ENCODE measurements around the gene HFE.
A peak's percentile ranks its signal among the peaks of the same experiment; 100 is the strongest.
"Not testable (repeated sequence)": the region's sequence is repeated elsewhere in the genome, so short reads cannot be mapped to it uniquely, and the experiment has no call there.

Gene HFE

GRCh38 chr6:26087284-26088115 is at the start of gene HFE:
TSS of gene HFE (plus strand) at chr6:26087429. CDS start at chr6:26087441, 12 bp downstream.
- Histone ChIP-seq H3K36me3 (no peaks in the 10 kb centered on the region), H3K27me3 (no peaks in the 10 kb centered on the region), H4K20me1 (no peaks in the 10 kb centered on the region), H3K27ac (peak within 1 kb of the TSS; percentile 44 to 85 (median 73); a peak in 20 of 22 replicates), H3K4me1 (peaks cover 21 to 46% (median 31%) of the 10 kb centered on the region in 10 experiments), H3K4me3 (peak within 1 kb of the TSS; percentile 63 to 80 (median 71)), H3K4me2 (peak within 1 kb of the TSS; percentile 72 to 92 (median 89)), H3K9me3 (replicated peaks in 1 of 11) (peaks cover 8 to 24% (median 17%) of the 10 kb centered on the region in 11 experiments), H3K9ac (peak within 1 kb of the TSS; percentile 68 to 84 (median 81))
- TF ChIP-seq Cebpa-rat (IDR thresholded peaks at IDR 0.05): no peak

- peaks cover 42 to 63% (median 59%) of the 10 kb centered on the region in 11 experiments for H3K27me3 ChIP-seq
- TF ChIP-seq Cebpa-rat (IDR thresholded peaks at IDR 0.05): no peak
- peak overlapping the region in 2 of 10 experiments; percentile 46 to 63; a peak in 4 of 20 replicates for H3K4me3 ChIP-seq
- H3K4me1 ChIP-seq: peaks cover 21 to 32% (median 25%) of the 10 kb centered on the region in 10 experiments; a peak in 18 of 20 replicates
- H3K36me3 ChIP-seq: no peaks in the 10 kb centered on the region
- H3K4me2 ChIP-seq: peak overlapping the region in 6 of 11 experiments; percentile 83 to 97 (median 88); a peak in 5 of 22 replicates
- H4K20me1 ChIP-seq: no peaks in the 10 kb centered on the region; a peak in 1 of 22 replicates
- H3K9ac ChIP-seq: no peak overlapping the region; a peak in 1 of 22 replicates
- peak overlapping the region in 6 of 11 experiments; percentile 23 to 83 (median 81); a peak in 8 of 22 replicates for H3K27ac ChIP-seq
- H3K9me3 ChIP-seq (replicated peaks in 1 of 11): peaks cover 11 to 42% (median 35%) of the 10 kb centered on the region in 11 experiments; a peak in 20 of 22 replicates
These were observed 45.3 kb upstream of the HFE start for GRCh38 chr6:26041946-26042345.

- Histone ChIP-seq H3K27ac (peak overlapping the region; percentile 38 to 87 (median 78); a peak in 20 of 22 replicates), H3K9ac (peak overlapping the region; percentile 59 to 81 (median 78); a peak in 21 of 22 replicates), H3K27me3 (peaks cover 42 to 64% (median 60%) of the 10 kb centered on the region in 11 experiments)
These were observed 43.7 kb upstream of the HFE start for GRCh38 chr6:26043384-26044139.

GRCh38 chr6:26044140-26045064 is 42.8 kb upstream of the HFE start:
- Histone ChIP-seq H3K27ac (peak overlapping the region; percentile 38 to 87 (median 78); a peak in 21 of 22 replicates), H3K4me1 (peaks cover 21 to 32% (median 25%) of the 10 kb centered on the region in 10 experiments; a peak in 18 of 20 replicates), H3K4me2 (peak overlapping the region; percentile 78 to 97 (median 85)), H3K9ac (peak overlapping the region; percentile 49 to 81 (median 76); a peak in 21 of 22 replicates), H3K9me3 (replicated peaks in 1 of 11) (peaks cover 11 to 46% (median 35%) of the 10 kb centered on the region in 11 experiments; a peak in 20 of 22 replicates), H3K27me3 (peaks cover 42 to 64% (median 60%) of the 10 kb centered on the region in 11 experiments), H4K20me1 (no peaks in the 10 kb centered on the region; a peak in 1 of 22 replicates), H3K36me3 (no peaks in the 10 kb centered on the region), H3K4me3 (peak overlapping the region; percentile 46 to 71 (median 58))
- no peak for TF ChIP-seq Cebpa-rat (IDR thresholded peaks at IDR 0.05)

More at GRCh38 chr6:26043384-26044139, 43.7 kb upstream of the HFE start:
- H3K9me3 ChIP-seq (replicated peaks in 1 of 11): peaks cover 11 to 46% (median 35%) of the 10 kb centered on the region in 11 experiments; a peak in 20 of 22 replicates
- TF ChIP-seq Cebpa-rat (IDR thresholded peaks at IDR 0.05): no peak
- H3K4me2 ChIP-seq: peak overlapping the region; percentile 78 to 97 (median 85)
- H3K4me1 ChIP-seq: peaks cover 21 to 32% (median 25%) of the 10 kb centered on the region in 10 experiments; a peak in 18 of 20 replicates
- H3K36me3 ChIP-seq: no peaks in the 10 kb centered on the region
- peak overlapping the region; percentile 46 to 71 (median 58) for H3K4me3 ChIP-seq
- no peaks in the 10 kb centered on the region; a peak in 1 of 22 replicates for H4K20me1 ChIP-seq

GRCh38 chr6:26045065-26045927 is 41.9 kb upstream of the HFE start:
- H3K27ac ChIP-seq: peak overlapping the region; percentile 38 to 87 (median 78); a peak in 19 of 22 replicates
- H3K27me3 ChIP-seq: peaks cover 42 to 64% (median 60%) of the 10 kb centered on the region in 11 experiments
- no peak for TF ChIP-seq Cebpa-rat (IDR thresholded peaks at IDR 0.05)
- peak overlapping the region; percentile 46 to 71 (median 58) for H3K4me3 ChIP-seq
- peak overlapping the region; percentile 78 to 97 (median 85) for H3K4me2 ChIP-seq
- H3K9ac ChIP-seq: peak overlapping the region; percentile 49 to 81 (median 76); a peak in 21 of 22 replicates
- H3K9me3 ChIP-seq (replicated peaks in 1 of 11): peaks cover 11 to 40% (median 35%) of the 10 kb centered on the region in 11 experiments; a peak in 20 of 22 replicates
- no peaks in the 10 kb centered on the region; a peak in 1 of 22 replicates for H4K20me1 ChIP-seq
- H3K4me1 ChIP-seq: peaks cover 21 to 32% (median 25%) of the 10 kb centered on the region in 10 experiments; a peak in 18 of 20 replicates
- H3K36me3 ChIP-seq: no peaks in the 10 kb centered on the region

- Histone ChIP-seq H3K9me3 (replicated peaks in 1 of 11) (peaks cover 8 to 40% (median 32%) of the 10 kb centered on the region in 11 experiments; a peak in 20 of 22 replicates), H3K4me3 (peak overlapping the region; percentile 46 to 71 (median 58); a peak in 19 of 20 replicates), H4K20me1 (no peaks in the 10 kb centered on the region; a peak in 1 of 22 replicates), H3K27ac (peak overlapping the region in 9 of 11 experiments; percentile 68 to 87 (median 80); a peak in 17 of 22 replicates), H3K36me3 (no peaks in the 10 kb centered on the region), H3K4me1 (peaks cover 21 to 32% (median 25%) of the 10 kb centered on the region in 10 experiments; a peak in 18 of 20 replicates), H3K9ac (peak overlapping the region; percentile 39 to 81 (median 76); a peak in 21 of 22 replicates), H3K27me3 (peaks cover 38 to 63% (median 60%) of the 10 kb centered on the region in 11 experiments), H3K4me2 (peak overlapping the region; percentile 78 to 97 (median 85))
- TF ChIP-seq Cebpa-rat (IDR thresholded peaks at IDR 0.05): no peak
These were observed 41.3 kb upstream of the HFE start for GRCh38 chr6:26045928-26046368.

GRCh38 chr6:26047329-26047728 is 39.9 kb upstream of the HFE start:
- Histone ChIP-seq H3K27ac (peak overlapping the region in 2 of 11 experiments; percentile 7 to 28; a peak in 1 of 22 replicates), H3K4me1 (peaks cover 21 to 31% (median 24%) of the 10 kb centered on the region in 10 experiments; a peak in 18 of 20 replicates), H3K9me3 (replicated peaks in 1 of 11) (peaks cover 0 to 28% (median 19%) of the 10 kb centered on the region in 11 experiments; a peak in 19 of 22 replicates), H3K27me3 (peaks cover 24 to 50% (median 46%) of the 10 kb centered on the region in 11 experiments)
- not testable (repeated sequence) for H3K4me2 ChIP-seq, H3K36me3 ChIP-seq, H3K4me3 ChIP-seq, H3K9ac ChIP-seq, H4K20me1 ChIP-seq
